HEK293T (cell line): ENCODE results near the gene C11orf97.

ENCODE experiments used
- BHLHE40 ChIP-seq: fragments of 450-650 bp; IDR thresholded peaks from 2 replicates; pipeline ENCODE4 v1.6.1; 2016; ENCODE audit warnings: mild to moderate bottlenecking, moderate library complexity, borderline replicate concordance
- CTBP1 ChIP-seq: fragments of 450-650 bp; IDR thresholded peaks from 2 replicates; pipeline ENCODE4 v1.6.1; 2016; ENCODE audit warnings: borderline replicate concordance
- FOXA1 ChIP-seq: fragments of 450-650 bp; IDR thresholded peaks from 2 replicates; pipeline ENCODE4 v1.6.1; 2016; ENCODE audit warnings: mild to moderate bottlenecking
- FOXM1 ChIP-seq: fragments of 450-650 bp; IDR thresholded peaks from 2 replicates; pipeline ENCODE4 v1.6.1; 2017; ENCODE audit warnings: mild to moderate bottlenecking, borderline replicate concordance
- HDGF ChIP-seq: fragments of 450-650 bp; IDR thresholded peaks from 2 replicates; pipeline ENCODE4 v1.6.1; 2017; ENCODE audit warnings: antibody characterized with exemption, borderline replicate concordance
- L3MBTL2 ChIP-seq: fragments of 450-650 bp; conservative IDR thresholded peaks from 2 replicates; pipeline ENCODE4 v1.6.1; 2016; ENCODE audit warnings: mild to moderate bottlenecking
- PKNOX1 ChIP-seq: fragments of 450-650 bp; IDR thresholded peaks from 2 replicates; pipeline ENCODE4 v1.6.1; 2016
- SP1 ChIP-seq: fragments of 450-650 bp; IDR thresholded peaks from 2 replicates; pipeline ENCODE4 v1.6.1; 2017
- SUZ12 ChIP-seq: fragments of 450-650 bp; IDR thresholded peaks from 2 replicates; pipeline ENCODE4 v1.6.1; 2016; ENCODE audit warnings: mild to moderate bottlenecking
- TARDBP ChIP-seq: fragments of 450-650 bp; IDR thresholded peaks from 2 replicates; pipeline ENCODE4 v1.6.1; 2016
- ZNF384 ChIP-seq: fragments of 450-650 bp; IDR thresholded peaks from 2 replicates; pipeline ENCODE4 v1.6.1; 2016

GRCh38 chr11:94525546-94526324, 13.5 kb downstream of the C11orf97 start:
- TF ChIP-seq BHLHE40 (no peak), FOXM1 (no peak), HDGF (no peak), TARDBP (no peak), FOXA1 (no peak), ZNF384 (no peak), SP1 (no peak), L3MBTL2 (no peak), CTBP1 (no peak), PKNOX1 (no peak), SUZ12 (no peak)
